OCI-M1 (cell line): ENCODE data around the gene IFNA6.
"Not testable (repeated sequence)": the region's sequence is repeated elsewhere in the genome, so short reads cannot be mapped to it uniquely, and the experiment has no call there.

Source experiments
- DNase-seq: peaks from one replicate; lab custom pipeline; 2025; lab: John Stamatoyannopoulos, UW

Gene IFNA6

DNA sequence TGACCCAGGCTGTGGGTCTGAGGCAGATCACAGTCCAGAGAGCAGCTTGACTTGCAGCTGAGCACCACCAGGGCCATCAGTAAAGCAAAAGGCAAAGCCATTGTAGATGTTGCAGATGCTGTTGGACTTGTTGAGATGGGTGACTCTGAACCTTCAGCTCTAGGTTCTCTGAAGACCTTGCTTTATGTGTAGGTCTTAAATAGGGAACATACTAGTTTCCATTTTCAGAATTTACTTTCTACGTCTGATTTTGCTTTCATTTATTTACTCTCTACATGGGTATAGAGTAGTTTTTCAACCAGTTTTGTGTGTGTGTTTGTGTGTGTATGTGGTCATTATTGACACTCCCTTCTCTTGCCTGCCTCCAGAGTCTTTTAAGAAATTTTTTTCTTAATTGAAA is at the start of gene IFNA6:
Gene IFNA6 (minus strand): TSS at position 101 of the 400 bp plus-strand sequence. CDS start 0 bp downstream, at position 101.
- no peak for DNase-seq

DNA sequence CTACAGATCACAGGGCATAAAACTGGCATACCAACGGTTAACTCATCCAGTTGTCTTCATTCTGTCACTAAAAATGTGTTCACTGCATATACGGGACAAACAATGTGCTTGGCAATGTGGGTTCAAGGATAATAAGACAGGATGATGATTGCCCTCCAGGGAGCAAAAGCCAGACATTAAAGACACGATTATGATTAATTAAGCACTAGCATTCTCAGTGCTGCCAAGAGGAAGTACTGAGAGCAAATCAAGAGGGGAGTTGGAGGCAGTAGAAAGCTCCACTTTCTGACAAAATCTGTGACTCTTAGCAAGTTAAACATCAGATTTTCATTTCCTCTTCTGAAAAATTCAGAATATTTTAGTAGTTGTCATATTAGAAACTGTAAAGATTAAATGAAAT is 49.3 kb upstream of the IFNA6 start:
- DNase-seq, result no peak

DNA sequence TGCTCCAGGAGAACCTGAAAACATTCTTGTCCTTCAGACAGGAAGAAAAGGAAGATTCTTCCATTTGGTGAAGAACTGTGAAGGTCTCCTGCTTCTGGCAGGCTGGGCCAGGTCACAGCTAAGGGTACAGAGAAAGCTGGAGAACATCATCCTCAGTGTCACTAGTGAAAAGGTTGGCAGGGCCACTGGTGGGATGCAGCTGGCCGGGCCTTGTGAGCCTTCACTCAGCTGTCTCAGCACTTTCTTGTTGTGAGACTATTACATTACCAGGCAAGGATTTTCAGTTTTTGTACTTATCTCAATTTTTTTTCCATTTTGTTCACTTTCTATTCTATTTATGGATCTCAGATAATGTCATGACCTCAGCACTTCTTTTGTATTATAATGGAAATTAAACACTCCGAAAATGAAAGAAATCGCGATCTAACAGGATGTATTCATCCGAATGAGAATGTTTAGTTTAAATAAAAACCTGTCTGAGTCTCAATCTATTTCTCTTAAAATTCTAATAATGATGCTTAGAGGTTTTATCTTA is 48.3 kb upstream of the IFNA6 start:
- DNase-seq, result no peak

DNA sequence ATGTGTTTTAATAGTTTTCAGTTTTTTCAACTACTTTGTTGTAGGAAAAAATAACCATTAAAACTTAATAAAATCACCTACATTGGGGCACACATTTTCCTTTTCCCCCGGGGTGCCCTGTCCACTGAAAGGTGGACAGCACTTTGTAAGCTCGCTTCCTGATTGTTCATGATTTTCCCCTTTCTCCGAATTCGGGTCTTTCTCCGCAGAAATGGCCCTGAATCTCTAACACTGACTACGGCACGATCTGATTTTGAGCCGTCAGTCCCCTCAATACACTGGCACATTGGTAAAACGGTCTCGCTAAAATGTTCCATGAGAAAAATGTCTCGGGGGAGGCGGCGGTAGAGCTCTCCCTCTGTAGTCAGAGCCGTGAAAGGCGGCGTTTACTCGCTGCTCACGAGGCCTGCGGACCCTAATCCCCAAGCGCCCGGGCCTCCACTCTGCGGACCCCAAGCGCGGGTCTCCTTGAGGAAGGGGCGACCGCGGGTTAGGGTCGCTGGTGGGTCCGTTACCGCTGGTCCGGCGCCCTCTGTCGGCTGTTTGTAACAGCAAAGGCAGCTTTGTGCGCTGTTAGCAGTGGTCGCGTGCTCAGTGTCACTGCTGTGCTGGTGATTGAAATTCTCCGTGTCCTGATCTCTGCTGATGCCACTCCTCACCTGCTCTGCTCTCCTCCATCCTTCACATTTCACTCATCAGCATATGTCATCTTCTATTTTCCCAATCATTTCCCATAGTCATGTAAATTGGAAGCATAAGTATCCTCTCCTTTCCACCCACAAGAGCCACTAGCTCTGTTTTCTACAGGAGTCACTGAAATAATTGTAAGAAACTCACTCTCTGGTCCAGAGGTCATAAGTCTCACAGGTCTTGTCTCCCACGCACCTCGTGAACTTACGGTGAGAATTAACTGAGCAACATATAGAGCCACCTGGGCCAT is 45.4 kb upstream of the IFNA6 start:
- peak; percentile 74 for DNase-seq

DNA sequence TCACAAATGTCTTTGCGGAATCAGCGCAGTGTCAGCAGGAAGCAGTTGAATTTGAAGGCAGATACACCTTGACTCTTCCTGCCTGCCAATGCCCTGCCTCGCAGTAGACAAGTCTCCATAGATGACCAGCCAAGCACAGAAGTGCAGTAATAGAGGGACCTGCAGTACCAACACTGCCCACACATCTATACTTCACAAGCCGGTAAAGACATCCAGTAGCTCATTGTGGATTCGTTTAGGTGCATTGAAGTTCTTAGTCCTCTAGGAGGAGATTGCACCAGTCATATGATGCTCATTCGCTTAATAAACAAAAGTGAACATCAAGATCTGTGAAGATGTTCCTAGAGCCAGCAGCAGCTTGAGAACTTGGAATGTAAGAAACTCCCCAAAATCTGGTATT is 41.6 kb upstream of the IFNA6 start:
- DNase-seq, result peak; percentile 63

DNA sequence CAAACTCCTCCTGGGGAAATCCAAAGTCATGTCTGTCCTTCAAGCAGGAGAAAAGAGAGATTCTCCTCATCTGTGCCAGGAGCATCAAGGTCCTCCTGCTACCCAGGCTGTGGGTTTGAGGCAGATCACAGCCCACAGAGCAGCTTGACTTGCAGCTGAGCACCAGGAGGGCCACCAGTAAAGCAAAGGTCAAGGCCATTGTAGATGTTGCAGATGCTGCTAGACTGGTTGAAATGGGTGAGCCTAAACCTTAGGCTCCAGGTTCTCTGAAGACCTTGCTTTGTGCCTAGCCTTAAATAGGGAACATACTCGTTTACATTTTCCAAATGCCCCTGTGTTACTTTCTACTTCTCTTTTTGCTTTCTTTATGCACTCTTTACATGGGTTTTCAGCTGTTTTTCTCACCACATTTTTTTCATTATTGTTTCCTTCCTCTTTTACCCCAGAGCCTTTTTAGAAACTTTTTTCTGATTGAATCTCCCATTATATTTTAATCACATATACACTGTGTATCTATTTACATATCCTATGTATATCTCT is 34.5 kb upstream of the IFNA6 start, which contains the start of gene IFNA2:
Gene IFNA2 (minus strand): TSS at position 268 of the 540 bp plus-strand sequence. CDS start 69 bp downstream, at position 199.
- peak; percentile 60 for DNase-seq

DNA sequence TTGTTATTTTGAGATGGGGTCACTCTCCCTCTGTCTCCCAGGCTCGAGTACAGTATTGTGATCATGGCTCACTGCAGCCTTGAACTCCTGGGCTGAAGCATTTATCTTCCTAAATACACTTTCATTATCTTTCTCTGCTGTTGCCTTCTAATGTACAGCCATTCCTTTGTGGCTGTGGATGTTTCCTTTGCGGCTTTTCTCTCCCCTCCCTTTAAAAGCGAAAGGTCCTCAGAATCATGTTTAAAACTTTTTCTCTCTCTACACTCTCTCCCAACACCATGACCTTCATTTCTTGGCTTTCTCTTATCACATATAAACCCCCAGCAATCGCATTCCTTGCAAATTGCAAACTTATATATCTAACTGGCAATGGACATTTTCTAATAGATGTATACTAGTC is 32.9 kb upstream of the IFNA6 start:
- peak; percentile 45 for DNase-seq

DNA sequence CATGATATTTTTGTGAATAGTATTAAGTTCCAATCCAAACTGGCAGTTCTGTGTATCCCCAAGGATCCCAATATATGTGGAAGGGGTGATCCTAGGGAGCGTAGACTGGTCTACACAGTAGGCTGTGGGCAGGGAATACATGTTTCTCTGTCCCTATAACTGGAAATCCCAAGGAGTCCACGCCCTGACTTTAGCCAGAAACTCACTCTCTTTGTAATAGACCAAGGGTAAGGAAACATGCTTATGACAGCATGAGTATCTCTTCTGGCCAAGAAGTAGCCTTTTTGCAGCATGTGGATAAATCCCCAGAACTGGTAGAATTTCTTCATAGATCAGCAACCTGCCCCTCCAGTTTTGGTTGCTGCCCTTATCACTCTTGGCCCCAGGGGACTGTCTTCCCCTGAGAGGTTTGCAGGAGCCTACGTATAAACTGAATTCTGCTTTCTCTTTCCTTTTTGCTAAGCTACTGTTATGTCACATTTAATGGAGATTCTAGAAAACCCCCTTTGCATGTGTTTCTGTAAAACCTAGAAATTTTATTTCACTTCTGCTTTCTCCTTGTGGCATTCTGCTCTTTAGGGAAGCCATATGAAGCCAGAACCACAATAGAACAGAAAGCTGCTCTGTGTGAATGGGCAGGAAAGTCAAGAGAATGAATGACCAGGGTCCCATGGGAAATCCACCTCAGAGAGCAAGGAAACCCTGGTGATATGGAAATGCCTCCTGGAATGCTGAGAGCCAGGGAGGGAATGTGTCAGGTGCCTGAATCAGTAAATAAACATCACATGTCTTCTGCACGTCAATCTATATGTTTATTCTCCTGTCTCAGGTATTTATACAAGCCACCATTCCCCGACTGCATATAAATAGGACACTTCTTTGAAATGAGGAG is 31.0 kb upstream of the IFNA6 start:
- DNase-seq, result peak; percentile 83

DNA sequence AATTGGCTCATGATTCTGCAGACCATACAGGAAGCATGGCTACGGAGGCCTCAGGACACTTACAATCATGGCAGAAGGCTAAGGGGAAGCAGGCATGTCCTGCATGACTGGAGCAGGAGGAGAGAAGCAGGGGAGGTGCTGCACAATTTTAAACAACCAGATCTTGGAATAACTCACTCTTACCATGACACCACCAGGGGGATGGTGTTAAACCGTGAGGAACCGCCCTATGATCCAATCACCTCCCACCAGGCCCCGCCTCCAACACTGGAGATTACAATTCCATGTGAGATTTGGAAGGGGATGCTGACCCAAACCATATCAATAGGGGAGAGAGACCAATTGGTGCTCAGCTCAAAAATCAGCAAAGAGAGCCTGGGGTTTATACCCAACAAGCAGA is 20.8 kb upstream of the IFNA6 start:
- not testable (repeated sequence) for DNase-seq

DNA sequence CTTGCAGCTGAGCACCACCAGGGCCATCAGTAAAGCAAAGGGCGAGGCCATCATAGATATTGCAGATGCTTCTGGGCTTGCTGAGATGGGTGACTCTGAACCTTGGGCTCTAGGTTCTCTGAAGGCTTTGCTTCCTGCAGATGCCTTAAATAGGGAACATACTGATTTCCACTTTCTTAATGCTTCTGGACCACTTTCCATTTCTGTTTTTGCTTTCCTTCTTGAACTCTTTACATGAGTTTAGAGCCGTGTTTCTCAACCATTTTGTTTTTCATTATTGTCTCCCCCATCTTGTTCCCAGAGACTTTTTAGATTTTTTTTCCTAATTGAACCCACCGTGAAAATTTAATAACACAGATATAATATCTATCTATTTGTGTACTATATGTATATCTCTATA is 17.3 kb upstream of the IFNA6 start, which contains the start of gene IFNA13:
Gene IFNA13 (minus strand): TSS at position 101 of the 400 bp plus-strand sequence. CDS start 47 bp downstream, at position 54.
- no peak for DNase-seq

DNA sequence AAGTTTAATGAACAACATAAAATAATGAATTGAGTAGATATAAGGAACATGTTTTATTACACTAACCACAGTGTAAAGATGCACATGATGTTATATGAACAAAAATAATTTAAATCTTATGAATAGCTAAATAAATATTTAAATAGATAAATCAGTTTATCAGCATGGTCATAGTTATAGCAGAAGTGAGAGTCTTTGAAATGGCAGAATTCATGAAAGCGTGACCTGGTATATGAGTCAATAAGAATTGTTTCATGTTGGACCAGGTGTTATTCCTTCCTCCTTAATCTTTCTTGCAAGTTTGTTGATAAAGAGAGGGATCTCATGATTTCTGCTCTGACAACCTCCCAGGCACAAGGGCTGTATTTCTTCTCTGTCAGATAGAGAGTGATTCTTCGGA is 16.5 kb upstream of the IFNA6 start:
- DNase-seq, result not testable (repeated sequence)

DNA sequence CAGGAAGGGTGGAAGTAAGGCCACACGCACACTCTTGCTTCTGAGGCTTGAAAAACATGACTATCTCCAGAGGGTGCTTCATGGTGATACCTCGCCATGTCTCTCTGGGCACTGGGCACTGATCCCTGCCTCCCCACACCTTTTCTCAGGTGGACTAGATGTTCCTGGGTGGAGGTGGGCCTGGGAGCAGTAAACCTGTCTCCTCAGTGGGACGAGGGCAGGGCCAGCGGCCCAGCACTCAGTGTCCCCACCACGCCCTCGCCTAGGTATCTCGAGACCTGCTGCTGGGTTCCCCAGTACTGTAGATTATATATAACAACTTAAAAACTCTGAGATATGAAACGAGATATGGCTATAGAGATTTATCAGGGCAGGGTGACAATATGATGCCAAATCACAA is 11.6 kb upstream of the IFNA6 start:
- DNase-seq, result no peak

DNA sequence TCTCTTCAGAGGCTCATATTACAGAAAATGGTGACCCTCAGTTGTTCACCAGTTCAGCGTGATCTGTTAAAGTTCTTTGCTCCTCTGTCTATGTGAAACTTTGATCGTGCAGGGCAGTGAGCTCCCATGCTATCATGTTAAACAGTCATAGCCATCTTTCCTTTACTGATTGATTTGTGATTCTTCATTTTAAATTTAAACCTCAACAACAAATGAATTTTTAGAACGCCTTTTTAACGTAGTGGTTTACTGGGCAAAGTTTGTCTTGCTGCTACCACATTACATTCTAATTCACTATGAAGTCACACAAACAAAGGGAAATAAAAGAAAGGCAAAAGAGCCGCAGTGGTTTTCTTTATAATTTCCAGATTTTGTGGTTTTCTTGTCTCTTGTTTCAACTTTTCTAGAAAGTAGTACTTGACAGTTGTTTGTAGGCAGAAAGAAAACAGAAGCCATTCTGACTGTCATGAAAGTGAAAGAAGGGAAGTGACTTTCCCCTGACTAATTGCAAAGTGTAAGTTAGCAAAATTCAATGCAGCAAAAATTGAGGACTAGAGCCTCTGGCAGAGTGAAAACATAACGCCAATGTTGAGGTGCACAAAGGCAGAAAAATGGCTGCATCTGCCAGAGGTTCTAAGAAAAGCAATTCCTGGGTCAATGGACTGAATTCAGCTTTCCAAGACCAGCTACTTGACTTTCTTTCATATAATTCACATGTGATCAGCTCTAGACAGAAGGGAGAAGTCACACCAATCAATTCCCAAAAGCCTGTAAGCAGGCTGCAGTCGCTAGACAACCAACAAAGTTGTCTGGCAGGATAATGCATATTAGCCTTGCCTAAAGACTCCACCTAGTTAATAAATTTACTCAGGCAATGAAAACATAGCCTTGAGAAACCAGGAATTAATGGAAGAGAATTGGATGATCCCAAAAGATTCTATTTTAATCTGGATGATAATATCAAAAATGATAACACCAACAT is 7.1 kb upstream of the IFNA6 start:
- peak; percentile 30 for DNase-seq

DNA sequence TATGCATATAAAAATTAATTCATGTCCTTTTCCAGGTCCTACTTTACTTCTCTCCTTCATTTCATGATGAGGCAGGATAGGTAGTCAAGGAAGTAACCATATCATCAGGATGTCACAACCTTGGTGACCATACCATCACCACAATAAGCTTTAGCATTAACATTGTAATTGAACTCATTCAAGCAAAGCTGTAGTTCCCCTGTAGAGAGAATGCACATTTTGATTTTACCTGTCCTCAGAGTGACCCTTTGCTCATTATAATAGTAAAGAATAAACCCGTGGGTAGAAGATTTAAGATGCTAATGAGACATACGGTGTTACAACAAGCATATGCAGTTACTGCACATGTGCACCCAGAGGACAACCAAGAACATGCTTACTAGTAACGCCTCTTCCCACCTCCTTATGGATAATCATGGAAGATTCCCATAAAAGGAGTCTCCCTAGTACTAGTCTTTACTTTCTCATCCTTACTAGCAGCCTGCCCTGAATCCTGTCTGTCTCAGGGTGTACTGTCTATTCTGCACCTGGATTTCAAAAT is 2.2 kb downstream of the IFNA6 start:
- DNase-seq, result no peak

DNA sequence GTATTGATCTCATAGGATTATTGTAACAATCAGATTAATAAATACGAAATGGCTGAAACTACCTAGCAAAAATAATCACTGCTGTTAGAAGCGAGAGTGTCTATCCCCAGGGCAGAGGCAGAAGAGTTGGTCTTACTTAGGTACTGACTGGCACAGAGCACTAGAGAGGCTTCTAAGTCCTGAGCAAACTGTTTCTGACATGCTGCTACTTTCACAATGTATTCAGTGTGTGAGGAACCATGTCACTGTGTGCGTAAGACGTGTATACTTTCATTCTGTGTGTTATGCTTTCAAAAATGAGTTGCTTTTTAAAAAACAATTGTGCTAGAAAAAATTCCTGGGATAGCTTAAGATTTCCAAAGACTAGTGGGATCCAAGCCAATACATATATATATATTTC is 10.0 kb downstream of the IFNA6 start:
- no peak for DNase-seq

DNA sequence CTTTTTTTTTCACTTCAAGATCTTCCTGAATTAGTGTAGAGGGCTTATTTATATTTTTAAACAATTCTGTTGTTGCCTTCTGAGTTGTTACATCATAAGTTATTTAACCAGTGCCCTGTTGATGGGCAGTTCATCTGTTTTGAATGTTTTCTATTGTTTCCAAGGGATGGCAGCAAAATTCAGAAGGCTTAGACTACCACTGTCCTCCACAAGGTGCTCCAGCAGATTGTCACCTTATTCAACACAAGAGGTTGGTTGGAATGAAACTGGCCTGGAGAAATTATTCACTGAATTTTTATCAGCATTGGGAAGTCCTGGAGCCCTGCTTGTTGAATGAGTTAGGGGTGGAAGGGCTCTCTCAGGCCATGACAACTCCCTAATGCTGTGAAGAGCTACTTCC is 14.2 kb downstream of the IFNA6 start:
- peak; percentile 43 for DNase-seq

DNA sequence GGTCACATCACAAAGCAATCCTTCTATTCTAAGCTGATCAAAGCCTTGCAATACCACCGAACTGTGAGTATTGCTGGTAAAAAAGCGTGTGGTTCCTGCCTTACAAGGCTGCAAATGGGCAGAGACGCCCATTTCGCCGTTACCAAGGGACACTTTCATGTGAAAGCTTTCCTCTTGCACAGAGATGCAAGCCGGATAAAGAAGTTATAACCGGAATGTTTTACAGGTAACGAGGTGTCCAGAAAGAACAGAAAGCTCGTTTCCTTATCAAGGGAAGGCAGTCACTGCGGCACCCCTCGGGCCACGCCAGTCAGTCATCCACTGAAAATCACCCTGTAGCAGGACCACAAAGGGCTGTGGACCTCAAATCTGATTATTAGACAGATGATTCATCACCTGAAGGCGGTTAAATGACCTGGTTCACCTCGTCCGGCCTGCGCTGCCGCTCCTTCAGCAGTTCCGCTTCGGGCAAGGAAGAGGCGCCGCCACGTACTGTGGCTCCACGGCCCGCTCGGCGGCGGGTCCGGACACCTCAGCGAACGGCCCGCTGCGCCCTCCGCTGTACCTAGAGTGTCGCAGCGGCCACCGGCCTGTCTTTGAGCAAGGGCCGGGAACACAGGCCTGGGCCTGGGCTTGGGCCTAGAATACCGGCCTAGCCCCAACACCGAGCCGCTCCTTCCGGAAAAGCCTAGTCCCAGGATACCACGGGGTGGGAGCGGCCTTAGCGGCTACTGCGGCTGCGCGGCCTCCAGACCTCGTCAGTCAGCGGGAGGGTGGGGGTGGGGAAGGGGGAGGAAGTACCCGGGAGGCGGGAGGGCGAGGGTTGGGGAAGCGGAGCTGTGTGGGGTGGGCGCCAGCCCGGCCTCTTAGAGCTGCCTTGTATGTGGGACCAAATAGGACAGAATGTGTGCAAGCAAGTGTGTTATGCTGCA is 15.7 kb downstream of the IFNA6 start, which contains the start of gene KLHL9:
Gene KLHL9 (minus strand): TSS at position 704 of the 932 bp plus-strand sequence. CDS start 545 bp downstream, at position 159.
- peak; percentile 87 for DNase-seq

DNA sequence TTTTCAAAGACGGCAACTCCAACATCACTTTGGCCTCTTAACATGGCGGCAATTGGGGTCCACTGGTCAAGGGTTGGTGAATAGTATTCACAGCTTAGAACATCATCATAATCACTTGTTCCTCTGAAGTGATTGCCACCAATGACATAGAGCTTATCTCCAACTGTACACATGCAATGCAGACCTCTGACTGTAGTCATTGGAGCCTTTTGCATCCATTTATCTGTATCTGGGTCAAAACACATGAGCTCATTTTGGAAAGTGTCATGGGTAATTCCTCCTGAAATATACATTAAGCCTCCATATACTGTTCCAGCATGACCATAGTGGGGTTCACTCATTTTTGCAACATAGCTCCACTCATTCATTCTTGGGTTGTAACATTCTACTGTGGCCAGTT is 17.5 kb downstream of the IFNA6 start:
- DNase-seq, result peak; percentile 33
